ENCODE results near the gene ARHGEF28.

ARHGEF28 gene

DNA sequence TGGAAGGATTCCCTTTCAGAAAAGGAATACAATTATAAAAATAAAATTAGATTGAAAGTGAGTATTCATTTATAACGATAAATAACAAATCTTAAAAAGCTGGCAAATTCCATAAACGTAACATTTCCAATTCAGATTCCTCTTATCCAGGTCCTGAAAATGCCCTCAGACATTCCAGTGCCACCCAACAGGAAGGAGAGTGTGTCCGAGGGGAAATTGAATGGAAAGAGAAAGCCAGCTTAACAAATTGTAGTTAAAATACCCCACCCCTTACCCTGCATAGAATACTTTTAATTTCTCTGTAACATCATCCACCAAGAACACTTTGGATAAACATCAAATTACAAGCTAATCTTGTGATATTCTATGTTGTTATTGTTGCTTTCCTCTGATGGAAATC lies 72.0 kb downstream of the ARHGEF28 start:
- no peak for DNase-seq (ENCODE audit: low read depth)

DNA sequence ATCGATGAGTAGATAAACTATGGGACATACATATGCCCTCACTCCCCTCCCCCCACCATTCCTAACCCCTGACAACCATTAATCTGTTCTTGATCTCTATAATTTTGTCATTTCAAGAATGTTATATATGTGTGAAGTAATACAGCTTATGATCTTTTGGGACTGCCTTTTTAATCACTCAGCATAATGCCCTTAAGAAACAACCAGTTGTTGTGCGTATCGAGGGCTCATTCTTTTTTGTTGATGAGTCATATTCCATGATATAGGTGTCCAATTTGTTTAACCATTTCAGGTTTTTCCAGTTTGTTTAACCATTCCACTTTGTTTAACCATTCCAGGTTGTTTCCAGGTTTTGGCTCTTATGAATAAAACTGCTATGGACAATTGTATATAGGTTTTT lies 75.6 kb downstream of the ARHGEF28 start:
- no peak for DNase-seq (ENCODE audit: low read depth)

DNA sequence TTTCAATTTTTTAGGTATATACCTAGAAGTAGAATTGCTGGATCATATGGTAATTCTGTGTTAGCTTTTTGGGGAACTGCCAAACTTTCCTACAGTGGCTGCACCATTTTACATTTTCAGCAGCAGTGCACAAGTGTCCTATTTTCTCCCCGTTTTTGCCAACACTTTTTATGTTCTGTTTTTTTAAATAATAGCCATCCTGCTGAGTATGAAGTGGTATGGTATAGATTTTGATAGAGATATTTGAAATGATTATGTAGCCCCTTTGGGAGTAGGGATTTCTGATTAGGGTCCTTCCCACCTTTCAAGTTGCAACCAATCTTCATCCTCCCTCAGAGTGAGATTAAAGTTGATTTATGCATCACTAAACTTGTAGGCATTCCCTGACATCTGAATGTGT lies 76.5 kb downstream of the ARHGEF28 start:
- DNase-seq (ENCODE audit: low read depth): no peak

DNA sequence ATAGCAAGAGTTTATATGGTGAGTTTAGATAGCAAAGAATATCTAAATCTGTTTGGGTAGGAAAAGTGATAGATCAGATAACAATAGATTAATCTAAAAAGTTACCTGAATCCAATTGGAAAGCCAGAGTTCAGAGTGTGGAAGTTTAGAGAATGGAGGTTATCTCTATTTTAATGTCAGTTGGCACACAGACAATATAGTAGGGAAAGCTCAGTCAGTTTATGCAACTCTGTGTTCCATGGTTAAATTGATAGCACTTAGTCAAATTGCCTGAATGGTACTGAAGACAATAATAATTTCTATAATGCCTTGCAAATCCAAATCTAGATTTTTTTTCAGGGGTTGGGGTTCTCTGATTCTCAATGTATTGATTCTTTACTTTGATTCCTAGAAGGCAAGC lies 77.0 kb downstream of the ARHGEF28 start:
- DNase-seq (ENCODE audit: low read depth): no peak

DNA sequence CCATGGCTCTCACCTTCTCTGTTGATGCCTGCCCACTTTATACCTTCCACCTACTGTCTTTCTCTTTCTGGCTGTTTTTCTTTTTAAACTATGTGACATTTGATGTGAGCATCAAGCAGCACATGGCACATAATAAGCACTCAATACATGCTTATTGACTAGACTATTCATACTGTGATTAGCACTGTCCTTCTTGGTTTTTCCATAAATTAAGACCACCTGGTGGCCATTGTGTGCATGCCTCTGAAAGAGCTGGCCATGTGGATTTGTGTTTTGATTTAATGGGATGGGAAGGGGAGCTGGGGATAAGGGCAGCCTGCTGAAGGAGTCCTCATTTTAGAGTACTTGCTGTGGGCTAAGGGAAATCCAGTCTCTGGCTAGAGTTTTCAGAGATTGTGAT lies 79.4 kb downstream of the ARHGEF28 start:
- DNase-seq (ENCODE audit: low read depth): no peak

DNA sequence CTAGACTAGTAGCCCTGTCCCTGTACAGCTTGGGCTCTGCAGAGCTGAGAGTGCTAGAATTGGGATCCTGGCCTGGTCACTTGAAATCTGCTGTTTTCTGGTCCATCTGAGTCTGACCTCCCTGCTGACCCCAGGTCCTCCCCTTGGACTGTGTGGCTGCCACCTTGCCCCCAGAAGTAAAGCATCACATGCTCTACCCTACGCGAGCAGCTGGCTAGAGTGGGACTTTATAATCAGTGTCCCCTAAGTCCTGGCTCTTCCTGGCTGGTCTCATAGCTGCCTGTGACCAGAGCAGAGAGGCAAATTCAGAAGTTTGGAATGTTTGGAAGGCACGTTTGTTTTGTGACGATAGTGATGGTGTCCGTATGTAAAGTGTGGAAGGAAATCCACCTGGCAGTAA lies 81.0 kb downstream of the ARHGEF28 start:
- no peak for DNase-seq (ENCODE audit: low read depth)

DNA sequence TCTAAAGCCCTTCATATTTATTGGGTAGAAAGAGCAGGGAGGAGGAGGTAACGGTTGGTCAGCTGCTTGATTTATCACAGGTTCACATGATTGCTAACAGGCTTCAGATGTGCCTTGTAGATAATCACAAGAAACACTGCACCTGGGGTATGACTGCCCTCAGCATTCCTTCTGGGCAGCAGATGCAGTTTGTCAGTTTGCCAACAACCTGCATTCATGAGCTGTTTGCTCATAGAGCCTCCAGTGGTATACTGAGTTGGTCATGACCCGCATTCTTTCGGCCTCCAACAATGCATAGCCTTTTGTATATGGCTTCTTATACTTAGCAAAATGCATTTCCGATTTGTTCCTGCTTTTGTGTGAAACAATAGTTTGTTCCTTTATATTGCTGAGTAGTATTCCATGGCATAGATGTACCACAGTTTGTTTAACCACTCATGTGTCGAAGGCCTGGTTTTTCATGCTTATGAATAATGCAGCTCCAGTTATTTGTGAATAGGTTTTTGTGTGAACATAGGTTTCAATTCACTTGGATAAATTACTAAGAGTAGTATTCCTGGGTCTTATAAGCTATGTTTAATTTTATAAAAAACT lies 83.6 kb downstream of the ARHGEF28 start:
- DNase-seq (ENCODE audit: low read depth): peak; percentile 36

DNA sequence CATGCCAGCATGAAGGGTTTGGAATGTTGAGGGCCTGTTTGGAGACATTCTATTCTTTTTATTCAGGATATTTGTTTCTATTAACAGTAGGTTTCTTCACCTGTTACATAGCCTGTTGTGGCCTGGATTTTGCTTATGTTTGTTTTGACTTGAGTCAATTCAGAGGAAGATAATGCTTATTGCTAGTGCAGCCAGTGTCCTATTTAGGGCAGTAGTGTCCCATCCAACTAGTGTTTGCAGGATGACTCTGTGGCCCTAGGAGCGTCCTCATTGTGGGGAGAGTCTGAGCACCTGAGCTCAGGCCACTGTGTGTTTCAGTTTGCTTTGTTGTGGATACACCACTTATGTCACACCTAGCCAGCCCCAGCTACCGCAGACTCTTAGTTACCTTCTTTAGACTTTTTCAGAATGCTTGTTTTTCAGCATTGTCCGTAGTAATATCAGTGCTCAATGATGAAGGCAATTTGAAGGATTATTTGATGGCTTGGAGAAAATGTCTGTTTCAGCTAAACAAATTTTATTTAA lies 90.3 kb downstream of the ARHGEF28 start:
- no peak for DNase-seq (ENCODE audit: low read depth)

DNA sequence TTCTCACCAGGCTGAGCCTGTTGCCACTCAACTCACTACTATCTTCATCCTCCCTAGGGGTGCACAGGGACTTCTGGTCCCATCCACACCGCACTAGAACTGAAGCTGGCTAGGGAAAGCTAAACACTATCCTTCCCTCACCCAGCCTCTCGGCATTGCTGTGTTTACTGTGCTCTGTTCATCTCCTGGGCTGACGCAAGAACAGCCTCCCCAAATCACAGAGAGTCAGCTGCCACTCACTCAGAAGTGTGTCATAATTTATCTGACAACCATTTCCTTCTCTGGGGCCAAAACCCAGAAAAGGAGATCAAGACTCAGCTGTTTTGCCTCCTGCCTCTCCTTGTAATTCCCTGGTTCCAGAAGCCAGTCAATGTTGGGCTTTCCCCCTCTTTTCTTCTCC lies 92.8 kb downstream of the ARHGEF28 start:
- no peak for DNase-seq (ENCODE audit: low read depth)

DNA sequence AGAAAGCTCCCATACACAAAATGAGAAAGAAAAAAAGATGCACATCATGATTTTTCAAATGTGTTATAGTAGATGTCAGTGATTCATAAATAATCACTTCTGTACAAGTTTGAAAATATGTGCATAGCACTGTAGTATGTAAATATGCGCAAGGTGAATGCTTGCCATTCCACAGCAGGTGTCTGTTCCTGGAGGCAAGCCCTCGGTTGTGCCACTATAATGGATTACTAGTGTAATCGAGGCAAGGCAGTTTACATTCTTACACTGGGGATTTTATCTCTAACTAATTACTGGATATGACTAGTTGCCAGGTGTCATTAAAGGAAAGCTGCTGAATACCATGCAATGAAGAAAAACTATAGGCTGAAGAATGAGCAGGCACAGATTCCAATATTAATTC lies 93.6 kb downstream of the ARHGEF28 start:
- DNase-seq (ENCODE audit: low read depth): no peak

DNA sequence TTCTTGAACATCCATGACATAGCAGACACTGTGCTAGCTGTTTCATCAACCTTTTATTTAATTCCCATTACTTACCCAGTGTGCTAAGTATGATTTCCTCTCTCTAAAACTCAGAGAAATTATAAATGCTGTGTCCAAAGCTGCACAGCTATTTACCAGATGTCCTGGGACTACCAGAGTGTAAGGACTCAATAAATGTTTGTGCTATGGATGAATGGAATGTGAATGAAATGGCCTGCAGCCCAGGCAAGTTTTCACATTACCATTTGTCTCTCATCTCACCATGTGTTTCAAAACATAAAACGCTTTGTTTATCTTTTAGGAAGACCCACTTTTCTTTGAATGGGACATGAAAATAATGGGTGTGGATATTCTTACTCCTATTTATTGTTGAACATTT lies 96.2 kb downstream of the ARHGEF28 start:
- no peak for DNase-seq (ENCODE audit: low read depth)

DNA sequence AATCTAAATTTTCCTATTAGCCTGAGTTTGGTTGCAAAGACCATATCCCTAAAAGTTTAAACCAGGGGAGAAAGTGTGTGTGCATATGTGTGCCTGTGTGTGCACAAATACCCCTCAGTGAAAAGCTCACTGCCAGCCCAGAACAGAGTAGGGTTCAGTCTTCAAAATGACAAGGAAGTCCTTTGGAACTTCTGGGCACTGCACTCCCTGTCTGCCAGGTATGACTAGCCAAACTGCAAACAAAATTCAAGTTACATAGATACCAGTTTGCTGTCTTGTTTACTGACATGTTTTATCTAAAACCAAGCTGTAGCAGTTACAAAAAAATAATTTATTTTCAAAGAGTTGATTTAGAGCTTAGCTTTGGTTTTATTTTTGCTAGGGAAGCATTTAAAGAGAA lies 100.1 kb downstream of the ARHGEF28 start:
- no peak for DNase-seq (ENCODE audit: low read depth)

DNA sequence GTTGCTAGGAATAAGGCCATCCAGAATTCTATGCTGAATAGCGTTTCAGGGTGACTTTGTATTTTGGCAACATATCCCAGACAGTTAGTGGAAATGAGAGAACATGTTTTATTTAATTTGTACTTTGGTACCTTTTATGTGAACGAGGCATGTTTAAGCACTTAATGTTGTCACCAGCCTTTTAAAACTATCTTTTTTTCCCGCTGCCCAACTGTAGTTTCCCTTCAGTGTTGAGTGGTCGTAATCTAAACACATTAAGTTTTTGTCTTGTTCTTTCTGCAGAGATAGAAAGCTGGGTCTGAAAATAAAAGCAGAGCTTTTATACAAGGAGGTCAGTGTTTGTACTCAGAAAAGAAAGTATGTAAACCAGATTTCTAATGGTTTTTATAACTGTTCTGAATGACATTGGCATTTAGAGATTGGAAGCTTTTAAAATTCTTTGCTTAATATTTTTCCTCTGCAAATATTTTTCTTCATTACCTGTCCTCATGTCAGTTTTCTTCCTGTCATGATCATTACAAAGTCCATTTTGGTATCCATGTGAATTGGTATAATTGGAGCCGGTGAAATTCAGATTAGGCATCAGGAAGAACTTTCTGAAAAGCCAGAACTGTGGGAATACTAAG lies 100.7 kb downstream of the ARHGEF28 start:
- no peak for DNase-seq (ENCODE audit: low read depth)

DNA sequence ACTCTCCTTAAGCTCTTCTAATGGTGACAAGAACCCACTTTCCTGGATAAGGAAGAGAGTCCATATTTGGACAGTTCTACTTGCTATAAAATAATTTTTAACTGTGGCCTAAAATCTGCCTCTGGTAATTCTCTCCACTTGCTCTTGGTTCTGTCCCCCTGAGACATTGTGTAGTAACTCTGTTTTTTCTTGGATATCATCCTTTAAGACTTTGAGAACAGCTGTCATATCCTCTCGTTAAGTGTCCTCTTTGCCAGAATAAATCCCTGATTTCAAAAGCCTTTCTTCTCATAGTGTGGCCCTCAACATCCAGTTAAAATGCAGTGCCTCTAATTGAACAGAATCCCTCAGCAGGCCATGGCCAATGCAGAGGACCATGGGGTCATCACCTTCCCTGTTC lies 101.5 kb downstream of the ARHGEF28 start:
- no peak for DNase-seq (ENCODE audit: low read depth)

DNA sequence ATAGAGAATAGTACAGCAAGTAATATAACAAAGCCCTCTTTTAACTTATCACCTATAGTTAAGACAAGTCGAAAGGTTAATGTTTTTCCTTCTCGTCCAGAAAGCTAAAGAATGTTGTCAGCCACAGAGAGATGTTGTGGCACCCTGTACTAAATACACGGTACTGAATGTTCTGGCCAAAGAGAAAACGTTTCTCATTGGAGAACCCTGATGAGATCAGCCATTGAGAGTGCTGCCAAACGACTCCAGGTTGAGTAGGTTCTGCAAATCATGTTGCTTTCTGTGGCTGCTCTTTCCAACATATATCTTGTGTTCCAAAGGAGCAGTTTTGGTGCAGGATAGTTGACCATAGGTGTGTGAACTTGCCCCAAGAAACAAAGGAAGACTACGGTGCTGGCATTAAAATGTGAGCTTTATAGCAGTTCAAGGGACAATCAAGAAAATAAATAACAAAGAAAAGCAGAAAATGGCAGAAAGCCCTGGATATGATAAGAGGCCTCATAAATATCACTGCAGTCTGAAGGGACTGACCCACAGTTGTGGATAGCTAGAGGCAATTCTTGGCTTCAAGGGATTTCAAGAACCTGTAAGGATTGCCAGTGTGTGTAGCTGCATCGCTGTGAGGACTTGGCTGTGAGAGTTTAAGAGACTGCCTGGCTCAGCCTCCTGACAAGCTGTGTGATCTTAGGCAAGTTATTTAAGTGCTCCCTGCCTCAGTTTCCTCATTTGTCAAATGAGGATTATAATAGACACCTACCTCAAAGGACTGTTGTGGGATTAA lies 102.7 kb downstream of the ARHGEF28 start:
- no peak for DNase-seq (ENCODE audit: low read depth)

DNA sequence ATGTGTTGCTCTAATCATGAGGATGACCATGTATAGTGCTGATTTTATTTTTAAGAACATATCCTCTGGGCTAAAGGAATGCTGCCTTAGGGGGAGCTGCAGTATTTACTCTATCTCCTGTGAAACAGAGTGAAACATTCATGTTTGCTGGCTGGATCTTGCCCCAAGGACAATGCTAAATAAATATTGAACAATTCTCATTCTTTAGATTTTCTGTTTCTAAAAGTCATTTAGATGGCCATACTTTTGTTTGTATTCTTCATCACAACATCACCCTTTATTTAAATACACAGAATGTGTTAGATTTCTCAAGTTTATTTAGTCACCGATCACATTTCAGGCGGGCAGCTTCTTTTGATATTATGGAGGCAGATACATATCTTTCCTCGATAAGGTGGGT lies 103.3 kb downstream of the ARHGEF28 start:
- no peak for DNase-seq (ENCODE audit: low read depth)

DNA sequence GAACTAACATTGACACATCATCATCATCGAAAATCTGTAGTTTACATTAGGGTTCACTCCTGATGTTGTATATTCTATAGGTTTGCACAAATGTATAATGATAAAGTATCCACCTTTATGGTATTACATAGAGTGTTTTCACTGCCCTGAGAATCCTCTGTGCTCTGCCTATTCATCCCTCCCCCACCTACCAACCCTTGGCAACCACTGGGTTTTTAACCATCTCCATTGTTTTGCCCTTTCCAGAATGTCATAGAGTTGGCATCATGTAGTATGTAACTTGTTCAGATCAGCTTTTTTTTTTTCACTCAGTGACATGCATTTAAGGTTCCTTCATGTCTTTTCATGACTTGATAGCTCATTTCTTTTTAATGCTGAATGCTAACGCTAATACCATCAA lies 106.0 kb downstream of the ARHGEF28 start:
- no peak for DNase-seq (ENCODE audit: low read depth)

DNA sequence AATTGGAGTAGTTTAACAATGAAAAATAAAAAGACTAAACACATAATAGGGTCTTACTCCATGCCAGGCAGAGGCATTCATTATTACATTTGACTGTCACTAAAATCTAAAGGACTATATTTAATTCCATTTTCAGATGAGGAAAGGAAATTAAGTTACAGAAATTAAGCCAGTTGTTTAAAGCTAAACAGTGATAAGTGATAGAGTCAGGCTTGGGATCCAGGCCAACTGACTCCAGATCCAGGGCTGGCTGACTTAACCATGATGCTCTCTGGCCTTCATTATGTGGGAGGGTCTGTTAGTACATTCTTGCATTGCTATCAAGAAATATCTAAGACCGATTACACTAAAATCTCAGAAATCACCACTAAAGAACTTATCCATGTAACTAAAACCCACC lies 107.2 kb downstream of the ARHGEF28 start:
- DNase-seq (ENCODE audit: low read depth): no peak

DNA sequence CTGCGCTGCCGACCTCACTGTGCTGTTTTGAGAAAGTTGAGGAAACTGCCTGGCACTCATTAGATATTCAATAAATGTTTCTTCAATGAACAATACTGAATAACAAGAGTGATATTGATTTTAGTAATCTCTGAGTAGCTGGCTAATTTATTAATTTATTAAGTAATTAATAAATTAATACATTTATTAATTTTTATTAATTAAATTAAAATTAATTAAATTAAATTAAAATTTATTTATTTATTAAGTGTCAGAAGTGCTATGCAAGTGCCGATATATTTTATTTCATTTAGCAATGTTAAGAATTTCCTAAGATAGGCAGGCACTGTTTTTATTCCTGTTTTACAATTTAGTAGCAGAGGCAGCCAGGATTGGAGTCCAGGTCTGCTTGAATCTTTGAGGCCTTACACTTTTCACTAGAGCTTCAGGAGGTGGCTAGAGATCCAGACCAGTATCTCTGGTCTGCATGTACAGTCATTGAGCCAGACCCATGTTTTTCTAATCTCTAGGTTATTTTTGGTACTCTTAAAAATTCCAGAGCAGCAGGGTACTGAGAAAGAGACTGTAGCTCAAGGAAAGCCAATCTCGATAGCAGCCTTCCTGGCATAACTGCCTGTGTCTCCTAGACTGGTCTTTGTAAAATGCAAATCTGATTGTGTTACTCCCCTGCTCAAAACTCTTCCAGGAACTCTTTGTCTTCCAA lies 109.2 kb downstream of the ARHGEF28 start:
- DNase-seq (ENCODE audit: low read depth): no peak

DNA sequence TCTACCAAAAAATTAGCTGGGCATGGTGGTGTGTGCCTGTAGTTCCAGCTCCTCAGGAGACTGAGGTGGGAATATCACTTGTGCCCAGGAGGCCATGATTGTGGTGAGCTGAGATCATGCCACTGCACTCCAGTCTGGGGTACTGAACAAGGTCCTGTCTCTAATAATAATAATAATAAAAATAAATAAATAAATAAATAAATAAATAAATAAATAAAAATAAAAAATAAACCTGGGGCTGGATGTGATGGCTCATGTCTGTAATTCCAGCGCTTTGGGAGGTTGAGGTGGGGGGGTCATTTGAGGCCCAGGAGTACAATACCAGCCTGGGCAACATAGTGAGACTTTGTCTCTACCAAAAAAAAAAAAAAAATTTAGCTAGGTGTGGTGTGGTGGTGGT lies 113.7 kb downstream of the ARHGEF28 start:
- no peak for DNase-seq (ENCODE audit: low read depth)

DNA sequence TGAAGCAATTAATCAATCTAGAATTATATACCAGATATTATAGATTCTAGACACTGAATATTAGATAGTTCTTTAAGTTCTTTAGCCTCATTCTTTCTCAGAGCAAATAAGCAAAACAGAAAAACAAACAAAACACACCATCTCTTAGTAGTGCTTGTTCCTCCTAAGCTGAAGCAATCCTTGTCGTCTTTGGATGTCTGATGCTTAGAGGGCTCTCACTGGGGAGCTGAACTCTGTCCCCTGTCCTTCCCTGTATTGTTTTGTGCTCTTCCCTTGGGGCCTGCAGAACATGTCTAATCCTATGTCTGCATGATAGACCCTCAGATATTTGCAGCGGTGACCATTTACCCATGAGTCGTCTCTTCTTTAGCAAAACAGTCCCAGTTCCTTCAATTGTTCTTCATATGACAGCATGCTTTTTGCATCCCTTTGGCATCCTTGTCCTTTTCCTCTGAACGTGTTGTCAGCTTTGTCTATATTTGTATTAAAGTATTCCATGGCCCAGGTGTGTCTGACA lies 114.3 kb downstream of the ARHGEF28 start:
- DNase-seq (ENCODE audit: low read depth): no peak

DNA sequence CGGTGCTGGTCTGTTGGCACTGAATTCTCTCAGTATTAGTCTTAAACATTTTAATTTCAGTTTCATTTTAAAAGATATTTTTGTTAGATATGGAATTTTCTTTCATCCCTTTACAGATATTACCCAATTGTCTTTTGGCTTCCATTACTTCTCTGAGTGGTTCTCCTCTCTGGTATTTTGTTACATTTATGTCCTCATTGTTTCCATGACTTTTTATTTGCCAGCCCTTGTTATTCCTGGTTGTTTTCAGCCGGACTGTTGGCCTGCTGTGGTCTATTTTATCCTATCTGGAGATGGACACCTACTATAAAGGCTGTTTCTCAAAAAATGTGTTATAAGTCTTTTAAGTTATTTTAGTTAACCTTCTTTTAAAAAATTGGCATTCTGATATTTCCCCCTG lies 117.2 kb downstream of the ARHGEF28 start:
- DNase-seq (ENCODE audit: low read depth): no peak

DNA sequence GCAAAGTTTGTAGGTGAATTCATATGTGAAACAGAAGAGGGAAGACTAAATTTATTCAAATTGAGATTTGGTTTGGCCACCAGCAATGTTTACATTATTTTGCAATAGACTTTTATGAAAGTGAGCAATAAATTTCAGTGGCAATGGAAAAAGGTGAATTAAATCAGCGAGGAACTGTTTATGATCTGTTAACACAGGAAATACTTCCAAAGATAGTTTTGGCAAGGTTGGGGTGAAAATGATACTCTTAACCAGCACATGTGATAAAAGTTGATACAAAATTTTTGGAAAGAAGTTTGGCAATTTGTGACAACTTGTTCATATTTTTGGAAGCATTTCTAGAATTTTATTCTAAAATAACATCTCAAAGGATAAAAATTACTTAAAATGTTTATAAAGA lies 119.8 kb downstream of the ARHGEF28 start:
- DNase-seq (ENCODE audit: low read depth): no peak

Data from HS-5 (cell line).